NCI-H2081 (cell line): ENCODE results near the gene TSPAN5.

Source experiments
- DNase-seq, 2 experiments: peaks; one replicate each; lab custom pipeline; 2025; lab: John Stamatoyannopoulos, UW

Gene TSPAN5

DNA sequence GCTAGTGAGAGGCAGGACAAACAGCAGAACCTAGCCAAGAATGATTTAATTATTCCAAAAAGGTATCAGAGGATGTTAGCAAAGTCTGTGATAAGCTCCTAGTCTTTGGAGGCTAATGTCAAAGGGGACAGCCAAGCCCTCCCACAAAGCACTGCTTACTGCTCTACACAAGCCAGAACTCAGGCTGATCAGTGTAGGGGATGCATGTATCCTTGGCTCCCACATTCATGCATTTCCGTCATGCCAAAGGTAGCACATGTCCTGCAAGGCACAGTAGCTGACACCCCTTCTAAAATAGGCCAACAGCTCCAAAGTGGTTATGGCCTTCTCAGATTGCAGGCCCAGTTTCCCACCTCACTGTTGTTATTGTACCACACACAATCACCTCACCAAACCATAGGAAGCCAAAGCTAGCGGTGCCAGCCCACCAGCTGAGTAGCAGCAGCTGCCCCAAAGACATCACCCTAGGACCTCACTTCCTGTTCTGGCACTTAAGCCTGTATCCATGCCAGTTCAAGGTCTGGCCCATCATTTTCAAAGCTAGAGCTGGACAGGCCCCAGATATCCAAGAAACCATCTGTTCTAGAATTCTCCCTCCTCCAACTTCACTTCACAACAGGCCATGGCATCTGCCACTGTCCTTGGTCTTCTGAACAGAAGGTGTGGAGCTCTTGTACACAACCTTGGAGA is 40.9 kb downstream of the TSPAN5 start:
- no peak for DNase-seq

DNA sequence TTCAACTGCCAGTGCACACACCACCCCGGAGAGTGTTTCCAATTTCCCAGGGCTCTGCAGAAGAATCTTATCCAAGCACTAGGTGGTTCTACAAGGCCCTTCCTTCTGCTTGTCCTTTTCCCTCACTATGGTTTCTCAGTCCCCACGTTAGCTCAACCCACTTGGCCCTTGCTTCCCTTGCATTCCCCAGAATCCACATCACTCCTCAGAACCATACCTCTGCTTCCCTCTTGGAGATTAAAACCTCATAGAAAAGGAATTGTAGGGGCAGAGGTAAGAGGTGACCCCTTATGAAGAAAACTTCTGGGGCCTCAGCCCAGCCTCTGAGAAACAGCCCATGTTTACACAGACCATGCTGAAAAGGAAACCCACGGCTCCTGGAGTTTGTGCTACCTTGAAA is 42.4 kb downstream of the TSPAN5 start:
- no peak for DNase-seq

DNA sequence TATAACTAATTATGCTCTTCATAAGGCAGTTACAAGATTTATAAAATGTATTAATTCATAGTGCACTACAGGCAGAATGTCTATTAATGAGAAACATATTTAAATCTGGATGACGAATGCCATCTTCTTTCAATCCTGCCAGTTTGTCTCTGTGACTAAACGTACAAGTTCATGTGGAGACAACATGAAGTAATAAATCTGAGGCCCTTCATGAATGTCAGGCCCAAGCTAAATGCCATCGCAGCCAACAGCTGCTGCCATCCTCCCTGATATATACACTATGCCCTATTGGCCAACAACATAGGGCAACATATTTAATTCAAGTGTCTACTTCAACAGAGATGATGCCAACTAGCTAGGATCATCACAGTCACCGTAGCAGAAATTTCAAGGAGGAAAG is 43.7 kb downstream of the TSPAN5 start:
- DNase-seq = no peak

DNA sequence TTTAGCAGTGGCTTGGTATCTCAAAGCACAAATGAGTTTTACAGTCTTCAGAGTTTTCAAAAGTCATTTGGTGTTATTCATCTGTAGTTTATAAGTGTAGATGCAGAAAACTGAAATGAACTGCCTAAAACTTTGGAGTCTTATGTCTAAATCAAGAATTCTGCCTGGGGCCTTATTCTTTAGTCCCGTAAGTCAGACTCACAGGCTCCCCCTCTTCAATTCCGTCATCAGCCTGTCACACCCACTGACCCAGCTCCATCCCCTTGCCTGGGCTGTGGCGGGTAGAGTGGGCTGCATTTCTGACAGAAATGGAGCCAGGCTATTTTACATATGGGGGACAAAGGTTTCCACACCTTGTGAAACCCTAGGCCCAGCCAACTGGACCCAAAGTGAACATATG is 44.3 kb downstream of the TSPAN5 start:
- DNase-seq = no peak

DNA sequence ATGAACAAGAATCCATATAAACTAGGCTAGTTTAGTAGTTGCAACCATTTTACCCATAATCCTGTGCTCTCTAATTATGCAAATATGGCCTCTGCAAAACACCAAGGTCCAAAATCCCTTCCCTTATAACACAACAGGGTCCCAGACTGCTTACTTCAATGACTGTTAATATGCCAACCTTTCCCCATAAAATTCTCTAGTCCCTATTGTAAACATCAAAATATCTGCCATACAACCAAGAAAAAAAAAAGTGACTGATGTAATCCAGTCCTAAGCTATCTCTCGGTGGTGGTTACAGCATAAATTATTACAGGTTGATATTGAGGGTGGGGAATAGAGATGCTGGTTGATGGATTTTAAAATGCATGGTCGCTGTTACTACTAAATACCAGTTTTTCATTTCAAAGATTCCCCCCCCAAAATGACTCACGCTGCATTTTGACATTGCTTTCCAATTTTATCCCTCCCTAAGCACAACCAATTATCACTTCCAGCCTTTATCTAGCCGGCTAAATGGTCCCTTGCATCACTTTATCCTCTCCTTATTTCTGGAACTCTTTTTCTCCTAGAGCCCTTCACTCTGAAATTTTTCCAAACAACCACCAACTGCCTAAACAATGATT is 44.8 kb downstream of the TSPAN5 start:
- no peak for DNase-seq

DNA sequence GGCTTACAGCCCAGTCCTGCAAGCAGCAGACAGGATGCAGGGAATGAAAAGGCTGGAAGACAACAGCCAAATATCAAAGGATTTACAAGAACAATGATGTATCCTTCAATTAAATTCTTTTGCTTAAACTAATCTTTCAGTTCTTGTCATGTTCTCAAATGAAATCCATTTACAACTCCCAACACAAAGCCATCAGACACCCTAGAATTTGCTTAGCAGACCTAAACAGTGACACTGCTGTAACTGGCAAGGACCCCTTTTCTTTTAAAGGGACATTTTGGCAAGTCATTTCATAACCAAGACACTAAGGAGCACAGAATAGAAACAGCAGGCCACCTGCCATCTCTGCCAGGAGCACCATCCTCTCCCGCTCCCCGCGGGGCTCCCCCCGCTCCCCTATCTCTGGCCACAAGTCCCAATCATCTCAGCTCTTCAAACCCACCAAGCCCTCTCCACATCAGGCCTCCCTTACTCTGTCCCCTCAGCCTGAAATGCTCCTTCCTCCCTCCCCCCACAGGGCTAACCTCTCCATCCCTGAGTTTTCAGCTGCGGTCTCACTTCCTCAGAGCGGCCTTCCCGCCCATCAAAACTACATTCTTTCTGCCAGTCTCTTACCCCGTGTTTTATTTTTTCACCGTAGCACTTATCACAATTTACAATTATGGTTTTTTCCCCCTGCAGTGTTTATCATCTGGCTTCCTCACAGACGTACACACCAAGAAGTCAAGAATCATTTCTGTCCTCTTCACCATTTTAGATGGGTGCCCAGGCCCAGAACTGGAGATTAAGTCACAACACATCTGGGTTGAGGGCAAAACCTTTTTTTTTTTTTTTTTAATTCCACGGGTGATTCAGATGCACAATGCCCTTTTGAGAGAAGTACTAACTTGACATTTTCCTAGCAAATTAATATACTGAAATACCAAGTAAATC is 45.8 kb downstream of the TSPAN5 start:
- DNase-seq = no peak

GRCh38 chr4:98611677-98612317 is 46.6 kb downstream of the TSPAN5 start:
- DNase-seq = no peak

GRCh38 chr4:98610926-98611676 is 47.3 kb downstream of the TSPAN5 start:
- DNase-seq = no peak

- DNase-seq = no peak
Measured at GRCh38 chr4:98610431-98610830, 48.0 kb downstream of the TSPAN5 start.

DNA sequence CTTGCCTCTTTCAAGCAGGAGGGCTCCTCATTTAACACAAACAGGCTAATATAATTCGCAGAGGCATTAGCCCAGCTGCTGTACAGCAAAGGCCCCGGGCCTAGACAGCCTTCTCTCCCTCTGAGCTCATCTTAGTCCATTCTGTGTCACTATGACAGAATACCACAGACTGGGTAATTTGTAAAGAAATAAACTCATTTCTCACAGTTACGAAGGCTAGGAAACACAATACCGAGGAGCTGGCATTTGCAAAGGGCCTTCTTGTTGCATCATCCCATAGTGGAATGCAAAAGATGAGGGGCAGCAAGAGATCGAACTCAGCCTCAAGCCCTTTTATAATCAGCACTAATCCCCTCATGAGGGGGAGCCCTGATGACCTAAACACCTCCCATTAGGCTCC is 48.5 kb downstream of the TSPAN5 start:
- DNase-seq = no peak

GRCh38 chr4:98608356-98608755 is 50.1 kb downstream of the TSPAN5 start:
- DNase-seq = no peak

GRCh38 chr4:98606894-98607293 is 51.5 kb downstream of the TSPAN5 start:
- DNase-seq = no peak

GRCh38 chr4:98605216-98605615 is 53.2 kb downstream of the TSPAN5 start:
- no peak for DNase-seq

DNA sequence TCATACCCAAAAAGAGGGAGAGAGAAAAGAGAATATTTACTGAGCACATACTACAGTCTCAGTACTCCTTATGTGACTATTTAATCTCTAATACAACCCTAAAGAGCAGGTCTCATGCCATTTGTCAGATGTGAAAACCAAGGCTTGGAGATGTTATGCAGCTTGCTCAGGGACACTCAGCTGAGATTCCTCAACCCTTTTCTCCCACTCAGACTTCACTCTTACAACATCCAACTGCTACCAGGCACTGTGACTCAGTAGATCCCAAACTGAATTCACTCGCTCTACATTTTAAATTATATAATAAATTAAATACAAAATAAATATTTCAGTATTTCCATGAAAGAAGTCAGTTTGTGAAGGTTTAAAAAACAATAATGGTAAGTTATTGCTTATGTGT is 53.7 kb downstream of the TSPAN5 start:
- DNase-seq = no peak

DNA sequence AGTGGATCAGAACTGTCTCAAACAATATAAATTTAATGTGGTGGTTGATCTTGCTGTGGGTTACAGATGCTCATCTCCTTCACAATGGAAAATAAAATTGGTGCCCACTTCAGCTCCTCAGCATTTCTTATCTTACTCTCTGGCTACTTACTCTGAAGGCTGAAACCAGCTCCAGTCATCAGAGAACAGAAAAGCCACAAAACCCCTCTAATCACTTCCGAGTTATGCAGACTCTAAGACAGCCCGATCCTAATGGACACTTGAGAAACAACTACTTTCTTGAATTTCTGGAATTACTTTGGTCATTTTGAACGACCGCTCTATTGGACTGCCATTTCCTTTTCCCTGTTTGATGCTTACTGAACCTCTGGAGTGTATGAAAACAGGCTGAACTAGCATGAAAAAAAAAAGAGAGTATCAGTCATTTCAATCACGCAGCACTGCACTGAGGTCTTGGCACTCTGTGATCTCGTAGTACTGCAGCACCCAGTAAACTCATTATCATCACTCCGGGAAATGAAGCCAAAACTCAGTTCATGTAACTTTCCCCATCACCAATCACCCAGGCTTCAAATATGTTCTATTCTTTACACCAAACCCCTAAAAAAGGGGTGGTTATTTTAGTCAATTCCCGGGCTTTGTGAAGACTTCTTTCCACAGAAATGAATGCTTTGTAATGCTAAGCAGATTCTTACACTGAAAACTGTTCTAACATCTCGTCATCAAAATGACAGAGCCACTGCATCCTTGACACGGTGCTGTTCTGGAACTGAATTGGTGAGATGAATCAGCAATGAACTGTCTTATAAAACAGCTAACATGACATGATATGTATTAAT is 54.5 kb downstream of the TSPAN5 start:
- DNase-seq = no peak

DNA sequence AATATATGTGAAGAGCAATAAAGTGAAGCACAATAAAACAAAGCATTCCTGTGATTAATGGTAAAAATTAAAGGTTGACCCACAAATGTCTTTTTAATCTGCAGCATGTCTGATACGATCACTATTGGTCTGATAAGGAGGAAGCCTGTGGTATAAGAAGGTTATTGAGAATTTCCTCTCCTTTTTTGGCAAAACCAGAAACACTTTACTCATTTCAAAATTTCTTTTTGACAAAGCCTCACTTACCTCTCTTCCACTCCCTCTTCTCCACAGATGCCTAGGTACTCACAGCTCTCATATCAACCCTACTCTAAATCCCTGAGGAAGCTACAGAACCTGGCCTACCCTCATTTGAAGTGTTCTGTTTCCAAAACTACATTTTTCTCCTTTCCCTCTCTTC is 56.1 kb downstream of the TSPAN5 start:
- no peak for DNase-seq

DNA sequence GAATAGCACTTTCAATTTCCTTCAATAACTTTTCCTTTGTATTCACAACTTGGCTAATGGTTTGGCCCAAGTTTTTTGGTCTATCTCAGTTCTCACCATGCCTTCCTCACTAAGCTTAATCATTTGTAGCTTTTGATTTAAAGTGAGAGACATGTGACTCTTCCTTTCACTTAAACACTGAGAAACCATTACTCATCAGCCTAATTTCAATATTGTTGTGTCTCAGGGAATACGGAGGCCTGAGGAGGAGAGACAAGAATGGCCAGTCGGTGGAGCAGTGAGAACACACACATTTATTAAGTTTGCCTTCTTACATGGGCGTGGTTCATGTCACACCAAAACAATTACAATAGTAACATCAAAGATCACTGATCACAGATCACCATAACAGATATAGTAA is 56.7 kb downstream of the TSPAN5 start:
- no peak for DNase-seq

DNA sequence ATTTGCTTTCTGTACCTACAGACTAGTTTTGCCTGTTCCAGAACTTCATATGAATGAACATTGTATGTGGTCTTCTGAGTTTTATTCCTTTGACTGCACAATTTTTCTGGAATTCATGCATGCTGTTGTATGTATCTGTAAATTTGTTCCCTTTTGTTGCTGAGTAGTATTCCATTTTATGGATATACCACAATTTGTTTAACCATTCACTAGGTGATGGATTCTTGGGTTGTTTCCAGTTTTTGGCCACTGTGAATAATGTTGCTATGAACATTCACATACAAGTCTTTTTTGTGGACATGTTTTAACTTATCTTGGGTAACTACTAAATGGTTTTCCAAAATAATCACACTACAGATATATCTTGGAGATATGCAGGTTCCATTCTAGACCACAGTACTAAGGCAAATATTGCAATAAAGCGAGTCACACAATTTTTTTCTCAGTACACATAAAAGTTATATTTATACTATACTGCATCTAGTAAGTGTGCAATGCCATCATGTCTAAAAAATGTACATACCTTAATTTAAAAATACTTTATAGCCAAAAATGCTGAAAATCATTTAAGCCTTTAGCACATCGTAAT is 58.7 kb downstream of the TSPAN5 start:
- no peak for DNase-seq

DNA sequence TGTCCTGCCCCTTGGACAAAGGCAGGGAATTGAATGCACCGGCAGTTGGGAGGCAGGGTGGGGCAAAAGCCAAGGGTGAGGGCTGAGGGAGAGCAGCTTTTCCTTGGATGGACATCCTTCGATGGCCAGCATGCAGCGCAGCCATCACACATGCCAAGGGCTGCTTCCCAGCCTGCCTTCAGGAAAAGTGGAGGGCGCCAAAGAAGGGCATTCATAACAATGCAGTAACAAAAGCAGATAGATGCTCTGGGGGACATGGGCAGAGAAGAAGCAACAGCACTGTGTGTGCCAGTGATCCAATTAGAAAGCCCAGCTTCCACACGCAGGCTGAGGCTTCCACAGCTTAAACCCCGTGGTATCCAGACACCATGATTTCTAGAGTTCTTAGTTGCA is 71.5 kb downstream of the TSPAN5 start:
- no peak for DNase-seq

- DNase-seq = no peak
Measured at GRCh38 chr4:98586291-98586961, 72.0 kb downstream of the TSPAN5 start.
